ENCODE data around the gene CAPN1.

Gene CAPN1

GRCh38 chr11:65208785-65209710, 27.3 kb downstream of the CAPN1 start:
- DNase-seq (ENCODE audit: low read depth): no peak
- TF ChIP-seq CTCF (conservative IDR thresholded peaks at IDR 0.05; ENCODE audit: low read depth, low read length): no peak
- no peak overlapping the region for H3K4me3 ChIP-seq (ENCODE audit: low read depth, low read length)

- TF ChIP-seq CTCF (conservative IDR thresholded peaks at IDR 0.05; ENCODE audit: low read depth, low read length): no peak
- no peak for DNase-seq (ENCODE audit: low read depth)
- H3K4me3 ChIP-seq (ENCODE audit: low read depth, low read length): no peak overlapping the region
Observed at GRCh38 chr11:65209711-65210360, 28.1 kb downstream of the CAPN1 start.

GRCh38 chr11:65210361-65210731, 28.6 kb downstream of the CAPN1 start:
- no peak for TF ChIP-seq CTCF (conservative IDR thresholded peaks at IDR 0.05; ENCODE audit: low read depth, low read length)
- no peak overlapping the region for H3K4me3 ChIP-seq (ENCODE audit: low read depth, low read length)
- DNase-seq (ENCODE audit: low read depth): no peak

- H3K4me3 ChIP-seq (ENCODE audit: low read depth, low read length): no peak overlapping the region
- DNase-seq (ENCODE audit: low read depth): no peak
- no peak for TF ChIP-seq CTCF (conservative IDR thresholded peaks at IDR 0.05; ENCODE audit: low read depth, low read length)
Observed at GRCh38 chr11:65210748-65211147, 29.0 kb downstream of the CAPN1 start.

- DNase-seq (ENCODE audit: low read depth): no peak
- no peak overlapping the region for H3K4me3 ChIP-seq (ENCODE audit: low read depth, low read length)
- no peak for TF ChIP-seq CTCF (conservative IDR thresholded peaks at IDR 0.05; ENCODE audit: low read depth, low read length)
Observed at GRCh38 chr11:65211293-65212105, 29.8 kb downstream of the CAPN1 start.

- TF ChIP-seq CTCF (conservative IDR thresholded peaks at IDR 0.05; ENCODE audit: low read depth, low read length): no peak
- DNase-seq (ENCODE audit: low read depth): no peak
- H3K4me3 ChIP-seq (ENCODE audit: low read depth, low read length): no peak overlapping the region
Observed at GRCh38 chr11:65212226-65212801, 30.6 kb downstream of the CAPN1 start.

All from choroid plexus epithelial cell (primary cell).